ENCODE results near the gene MYF6.

GRCh38 chr12:80711866-80712265, 4.4 kb downstream of the MYF6 start:
- TF ChIP-seq CTCF (IDR thresholded peaks at IDR 0.05) (no peak), EZH2 (IDR thresholded peaks at IDR 0.05) (no peak), EZH2phosphoT487 (IDR thresholded peaks at IDR 0.05) (no peak)

All from neural progenitor cell (in vitro differentiated cells).